ENCODE measurements around the gene AQP9.
A peak's percentile ranks its signal among the peaks of the same experiment; 100 is the strongest.
"Not testable (repeated sequence)": the region's sequence is repeated elsewhere in the genome, so short reads cannot be mapped to it uniquely, and the experiment has no call there.

AQP9 gene

GRCh38 chr15:58179741-58180381, 41.7 kb downstream of the AQP9 start:
- DNase-seq (ENCODE audit: low read depth in 2 of 2) = no peak

GRCh38 chr15:58182460-58183163, 44.4 kb downstream of the AQP9 start:
- DNase-seq (ENCODE audit: low read depth in 2 of 2) = peak in 1 of 2 donors; percentile 8

- DNase-seq (ENCODE audit: low read depth in 2 of 2) = no peak
Measured at GRCh38 chr15:58185439-58185838, 47.3 kb downstream of the AQP9 start.

- no peak for DNase-seq (ENCODE audit: low read depth in 2 of 2)
Measured at GRCh38 chr15:58189148-58189811, 51.1 kb downstream of the AQP9 start.

GRCh38 chr15:58190419-58190818, 52.2 kb downstream of the AQP9 start:
- no peak for DNase-seq (ENCODE audit: low read depth in 2 of 2)

- not testable (repeated sequence) for DNase-seq (ENCODE audit: low read depth in 2 of 2)
Measured at GRCh38 chr15:58193636-58194035, 55.5 kb downstream of the AQP9 start.

GRCh38 chr15:58200739-58201138, 62.6 kb downstream of the AQP9 start:
- DNase-seq (ENCODE audit: low read depth in 2 of 2) = no peak

GRCh38 chr15:58201516-58201915, 63.3 kb downstream of the AQP9 start:
- no peak for DNase-seq (ENCODE audit: low read depth in 2 of 2)

- DNase-seq (ENCODE audit: low read depth in 2 of 2) = no peak
Measured at GRCh38 chr15:58203537-58203936, 65.4 kb downstream of the AQP9 start.

GRCh38 chr15:58206151-58206550, 68.0 kb downstream of the AQP9 start:
- no peak for DNase-seq (ENCODE audit: low read depth in 2 of 2)

GRCh38 chr15:58208217-58208616, 70.0 kb downstream of the AQP9 start:
- not testable (repeated sequence) for DNase-seq (ENCODE audit: low read depth in 2 of 2)

- DNase-seq (ENCODE audit: low read depth in 2 of 2) = not testable (repeated sequence)
Measured at GRCh38 chr15:58209007-58209481, 70.9 kb downstream of the AQP9 start.

- DNase-seq (ENCODE audit: low read depth in 2 of 2) = not testable (repeated sequence)
Measured at GRCh38 chr15:58210031-58210430, 71.8 kb downstream of the AQP9 start.

GRCh38 chr15:58212909-58213526, 74.8 kb downstream of the AQP9 start:
- DNase-seq (ENCODE audit: low read depth in 2 of 2) = no peak

GRCh38 chr15:58213587-58214338, 75.6 kb downstream of the AQP9 start:
- DNase-seq (ENCODE audit: low read depth in 2 of 2) = no peak

- no peak for DNase-seq (ENCODE audit: low read depth in 2 of 2)
Measured at GRCh38 chr15:58214591-58215340, 76.6 kb downstream of the AQP9 start.

GRCh38 chr15:58217460-58217859, 79.3 kb downstream of the AQP9 start:
- no peak for DNase-seq (ENCODE audit: low read depth in 2 of 2)

GRCh38 chr15:58221591-58222241, 83.5 kb downstream of the AQP9 start:
- no peak for DNase-seq (ENCODE audit: low read depth in 2 of 2)

- DNase-seq (ENCODE audit: low read depth in 2 of 2) = no peak
Measured at GRCh38 chr15:58222679-58223078, 84.5 kb downstream of the AQP9 start.

GRCh38 chr15:58223432-58223831, 85.3 kb downstream of the AQP9 start:
- DNase-seq (ENCODE audit: low read depth in 2 of 2) = no peak

Data from activated CD4-positive, alpha-beta T cell treated with anti-CD3 and anti-CD28 coated beads for 24 hours (primary cell).